ENCODE data around the gene EAPP.

DNA sequence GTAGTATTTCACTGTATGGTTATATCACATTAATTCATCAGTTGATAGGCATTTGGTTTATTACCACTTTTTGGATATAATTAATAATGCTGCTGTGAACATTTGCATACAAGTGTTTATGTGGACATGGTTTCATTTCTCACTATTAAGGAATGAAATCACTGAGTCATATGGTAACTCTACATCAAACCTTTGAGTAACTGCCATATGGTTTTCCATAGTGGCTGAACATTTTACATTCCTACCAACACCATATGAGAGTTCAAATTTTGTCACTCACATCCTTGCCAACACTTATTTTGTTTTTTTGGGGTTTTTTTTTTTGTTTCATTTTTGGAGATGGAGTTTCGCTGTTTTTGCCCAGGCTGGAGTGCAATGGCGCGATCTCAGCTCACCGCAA lies 30.2 kb upstream of the EAPP start:
- TF ChIP-seq POLR2A (IDR thresholded peaks at IDR 0.05; ENCODE audit: low read depth, low read length): no peak
- TF ChIP-seq POLR2AphosphoS5 (IDR thresholded peaks at IDR 0.05; ENCODE audit: low read depth, low read length): no peak
- no peak for TF ChIP-seq TAF1 (IDR thresholded peaks at IDR 0.05; ENCODE audit: borderline replicate concordance, low read depth, low read length)

Measured in GM12892 (cell line).